Colonic mucosa (tissue), 4 donors: ENCODE data around the gene MAP2K3. TPM values are rescaled to one million over a fixed set of nuclear protein-coding genes. Genes with fewer than 3 reads are reported as not detected.

ENCODE experiments used
- DNase-seq: peaks from one replicate; pipeline ENCODE4 v3.0.0-alpha.2; 2020
- H3K27ac ChIP-seq: fragments of 200-600 bp; one replicate; pipeline ENCODE4 v1.8.0; 2021
- H3K27me3 ChIP-seq: fragments of 200-600 bp; one replicate; pipeline ENCODE4 v1.8.0; 2021
- H3K36me3 ChIP-seq: fragments of 200-600 bp; one replicate; pipeline ENCODE4 v1.8.0; 2021
- H3K4me1 ChIP-seq: fragments of 200-600 bp; one replicate; pipeline ENCODE4 v1.8.0; 2021; ENCODE audit warnings: mild to moderate bottlenecking
- H3K4me3 ChIP-seq: fragments of 200-600 bp; one replicate; pipeline ENCODE4 v1.8.0; 2021
- H3K9ac ChIP-seq, 2 donors: one replicate each; pipeline ENCODE4 v1.7.0; 2013; ENCODE audit warnings: control low read depth in 2 of 2, low read depth in 2 of 2, low read length in 2 of 2
- H3K9me3 ChIP-seq: fragments of 200-600 bp; one replicate; pipeline ENCODE4 v1.8.0; 2021
- CTCF ChIP-seq: fragments of 200-600 bp; IDR thresholded peaks from one replicate; pipeline ENCODE4 v1.8.0; 2022; ENCODE audit warnings: antibody characterized with exemption, mild to moderate bottlenecking
- intact Hi-C: fragments of 100-400 bp; cut with DNase I; formaldehyde crosslinking; loops from one replicate; pipeline ENCODE4 v1.14.1; 2022
- total RNA-seq, 2 donors: library from RNA; stranded (reverse); fragmentation: NEBNext Ultra II Directional in 1 of 2; extraction: Animal tissue kit (Norgen Biotek cat#: 25700) in 1 of 2; gene quantifications; one replicate each; pipeline ENCODE4 v1.2.1, GENCODE V29; 2021
- donor health status: healthy.
- donor health status: DM: no; HTN: no; CAD: no.
- donor health status: DM: no; HTN: no; CAD: no.

MAP2K3 gene
- total RNA-seq, 2 donors from 2014 or later, result 64.5 to 67.1 TPM

- Histone ChIP-seq H3K4me1 (no peaks in the 10 kb centered on the region), H3K9me3 (no peaks in the 10 kb centered on the region), H3K27ac (no peak overlapping the region), H3K36me3 (no peaks in the 10 kb centered on the region), H3K9ac (no peak overlapping the region), H3K4me3 (no peak overlapping the region), H3K27me3 (no peaks in the 10 kb centered on the region)
- TF ChIP-seq CTCF, result no peak
- intact Hi-C loops, result no loop called here
- no peak for DNase-seq
Measured at GRCh38 chr17:21247552-21248258, 36.8 kb upstream of the MAP2K3 start.

DNA sequence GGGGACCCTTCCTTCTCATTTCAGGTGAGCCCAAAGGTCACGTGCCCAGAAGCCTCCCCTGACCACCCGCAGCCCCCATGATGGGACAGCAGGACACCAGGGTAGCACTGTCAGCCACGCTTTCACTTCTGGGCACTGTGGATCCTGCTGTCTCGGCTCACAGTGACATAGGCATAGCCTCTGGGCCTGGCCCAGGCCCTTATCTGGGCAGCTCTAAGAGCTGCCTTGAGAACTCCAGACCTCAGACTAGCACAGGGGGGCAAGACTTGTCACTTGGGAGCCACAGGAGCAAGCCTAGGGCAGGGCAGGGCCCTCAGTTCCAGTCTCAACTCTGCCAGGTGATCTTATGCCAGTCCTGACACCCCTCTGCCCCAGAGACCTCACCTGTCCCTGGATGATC lies 36.0 kb upstream of the MAP2K3 start:
- Histone ChIP-seq H3K4me1 (no peaks in the 10 kb centered on the region), H3K9me3 (no peaks in the 10 kb centered on the region), H3K4me3 (no peak overlapping the region), H3K27me3 (no peaks in the 10 kb centered on the region), H3K9ac (no peak overlapping the region), H3K36me3 (no peaks in the 10 kb centered on the region), H3K27ac (no peak overlapping the region)
- no peak for DNase-seq
- intact Hi-C loops, result no loop called here
- TF ChIP-seq CTCF, result no peak

DNA sequence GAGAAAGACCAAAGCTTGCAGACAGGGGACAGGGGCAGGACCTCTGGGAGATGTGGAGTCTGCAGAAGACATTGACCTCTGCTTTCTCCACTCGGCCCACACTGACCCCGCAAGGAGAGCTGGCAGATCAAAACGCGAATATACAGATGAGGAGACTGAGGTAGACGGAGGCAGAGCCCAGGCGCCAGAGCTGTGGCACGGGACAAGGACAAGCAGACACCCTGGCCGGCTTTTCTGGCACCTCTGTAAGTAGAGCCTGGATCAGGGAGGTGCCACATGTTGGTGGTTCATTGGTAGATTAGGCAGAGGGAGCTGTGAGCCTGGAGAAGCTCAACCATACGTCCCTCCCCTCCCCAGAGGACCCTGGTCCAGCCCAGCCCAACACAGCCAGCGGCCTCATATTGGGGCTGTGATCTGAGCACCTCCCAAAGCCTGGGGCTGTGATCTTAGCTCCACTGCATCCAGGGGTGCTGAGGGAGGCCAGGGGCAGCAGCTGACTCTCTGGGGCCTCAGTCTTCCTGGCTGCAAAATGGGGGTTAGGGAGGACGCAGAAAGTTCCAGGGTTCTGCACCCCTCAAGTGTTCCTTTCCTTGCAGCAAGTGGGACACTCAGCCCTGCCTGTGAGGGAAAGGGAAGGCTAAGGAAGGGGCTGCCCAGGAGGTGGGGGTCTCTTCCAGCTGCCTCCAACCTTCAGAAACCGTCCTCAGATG lies 35.3 kb upstream of the MAP2K3 start:
- no peak for DNase-seq
- H3K27ac ChIP-seq, result no peak overlapping the region
- no peaks in the 10 kb centered on the region for H3K27me3 ChIP-seq
- H3K4me3 ChIP-seq, result no peak overlapping the region
- no peaks in the 10 kb centered on the region for H3K36me3 ChIP-seq
- H3K9ac ChIP-seq, result no peak overlapping the region
- no peak for TF ChIP-seq CTCF
- intact Hi-C loops, result no loop called here
- no peaks in the 10 kb centered on the region for H3K9me3 ChIP-seq
- H3K4me1 ChIP-seq, result peaks cover 4% of the 10 kb centered on the region

GRCh38 chr17:21249920-21250703 lies 34.4 kb upstream of the MAP2K3 start:
- Histone ChIP-seq H3K4me3 (no peak overlapping the region), H3K36me3 (no peaks in the 10 kb centered on the region), H3K9me3 (no peaks in the 10 kb centered on the region), H3K27me3 (no peaks in the 10 kb centered on the region), H3K27ac (no peak overlapping the region), H3K9ac (no peak overlapping the region), H3K4me1 (peaks cover 4% of the 10 kb centered on the region)
- intact Hi-C loops, result no loop called here
- DNase-seq, result no peak
- TF ChIP-seq CTCF, result no peak

DNA sequence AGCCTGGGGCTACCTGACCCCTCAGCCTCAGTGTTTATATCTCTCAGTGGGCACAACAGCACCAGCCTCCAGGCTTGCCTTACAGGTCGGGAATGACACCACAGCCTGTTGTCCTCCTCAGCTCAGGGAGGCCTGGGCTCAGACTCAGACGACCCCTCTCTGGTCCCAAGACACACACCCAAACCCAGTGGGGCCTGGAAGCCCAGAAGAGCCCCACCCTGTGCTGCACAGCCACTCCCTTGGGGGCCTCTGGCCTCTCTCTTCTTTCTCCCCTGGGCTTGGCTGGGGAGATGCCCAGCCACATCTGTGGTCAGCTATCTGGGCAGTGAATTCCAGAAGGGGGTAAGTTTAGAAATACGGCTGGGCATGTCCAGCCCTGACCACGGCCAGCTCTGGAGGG lies 33.7 kb upstream of the MAP2K3 start:
- DNase-seq, result no peak
- intact Hi-C loops, result no loop called here
- H3K27ac ChIP-seq, result no peak overlapping the region
- peaks cover 4% of the 10 kb centered on the region for H3K4me1 ChIP-seq
- no peak for TF ChIP-seq CTCF
- no peaks in the 10 kb centered on the region for H3K9me3 ChIP-seq
- no peak overlapping the region for H3K9ac ChIP-seq
- no peak overlapping the region for H3K4me3 ChIP-seq
- H3K36me3 ChIP-seq, result no peaks in the 10 kb centered on the region
- no peaks in the 10 kb centered on the region for H3K27me3 ChIP-seq
